HepG2 (cell line): ENCODE data around the gene PFDN1. TPM values are rescaled to one million over a fixed set of nuclear protein-coding genes. Genes with fewer than 3 reads are reported as not detected.
"Not testable (repeated sequence)": the region's sequence is repeated elsewhere in the genome, so short reads cannot be mapped to it uniquely, and the experiment has no call there.

Experiments
- ATAC-seq: fragments of 200-7000 bp; cut with Tn5 transposase; 3 replicates; pipeline ENCODE4 v1.9.1; 2020; ENCODE audit warnings: mild to moderate bottlenecking, moderate library complexity
- BruUV-seq: library from RNA; stranded (reverse); fragments of 400-500 nt; replicated peaks from 2 replicates; lab custom pipeline; 2021; lab: Mats Ljungman, UMichigan
- CTCF ChIA-PET: fragments of 300-600 bp; formaldehyde crosslinking; extraction: SDS; loops from one replicate; lab custom pipeline; 2021; ENCODE audit warnings: low total read pairs, inconsistent platforms, low intra/inter-chr PET ratio; lab: Yijun Ruan, JAX
- POLR2A ChIA-PET: fragments of 350-600 bp; sonication (Branson Sonifier 250); formaldehyde crosslinking; loops from one replicate; lab custom pipeline; 2020; ENCODE audit warnings: antibody characterized with exemption, inconsistent platforms; lab: Yijun Ruan, JAX
- DNase-seq: peaks from one replicate; pipeline ENCODE4 v3.0.0-alpha.2; 2015; ENCODE audit warnings: low spot score
- FAIRE-seq: peaks from 3 replicates; lab custom pipeline; 2011; peaks lifted over from hg19 to GRCh38; lab: Jason Lieb, UNC
- H2AFZ ChIP-seq: one replicate; pipeline ENCODE4 v1.6.1; 2011; ENCODE audit warnings: low read length, inconsistent platforms
- H3K27ac ChIP-seq: fragments of 300-600 bp; 3 replicates; pipeline ENCODE4 v1.8.0; 2011; ENCODE audit warnings: mixed run types, mild to moderate bottlenecking, mixed read lengths, low read length, inconsistent platforms; ENCODE audit not compliant: insufficient read depth; ENCODE audit errors: extremely low read length
- H3K27me3 ChIP-seq, 2 experiments: fragments of 200-600 bp in 1 of 2; 2 replicates in 1 of 2; 3 replicates in 1 of 2; pipeline versions ENCODE4 v1.6.0 to v1.8.0; 2011; ENCODE audit warnings: low read length in 2 of 2, mild to moderate bottlenecking in 2 of 2, moderate library complexity in 2 of 2, inconsistent platforms in 1 of 2; ENCODE audit not compliant: insufficient read depth in 2 of 2, control insufficient read depth in 1 of 2
- H3K36me3 ChIP-seq, 2 experiments: fragments of 200-600 bp in 1 of 2; replicated peaks in 1 of 2; 2 replicates in 1 of 2; 3 replicates in 1 of 2; pipeline versions ENCODE4 v1.5.1 to v1.8.0; 2011; ENCODE audit warnings: low read length in 2 of 2, inconsistent platforms in 1 of 2; ENCODE audit not compliant: insufficient read depth in 2 of 2, control insufficient read depth in 1 of 2
- H3K4me1 ChIP-seq: 2 replicates; pipeline ENCODE4 v1.5.1; 2012; ENCODE audit warnings: low read length, inconsistent platforms; ENCODE audit not compliant: insufficient read depth
- H3K4me2 ChIP-seq: 2 replicates; pipeline ENCODE4 v1.6.0; 2011; ENCODE audit warnings: low read depth, low read length, inconsistent platforms
- H3K4me3 ChIP-seq, 3 experiments: fragments of 200-600 bp in 1 of 3; sonication (generic), shearing (Covaris generic) in 1 of 3; replicated peaks in 1 of 3; 2 replicates each; pipeline ENCODE4 v1.5.1; 2011 to 2016; ENCODE audit warnings: low read length in 3 of 3, inconsistent platforms in 2 of 3, low read depth in 2 of 3, mild to moderate bottlenecking in 2 of 3, control low read depth in 1 of 3, mixed read lengths in 1 of 3; ENCODE audit not compliant: insufficient read depth in 1 of 3
- H3K79me2 ChIP-seq: one replicate; pipeline ENCODE4 v1.6.1; 2011; ENCODE audit warnings: low read length, inconsistent platforms; ENCODE audit not compliant: insufficient read depth
- H3K9ac ChIP-seq: 2 replicates; pipeline ENCODE4 v1.6.0; 2011; ENCODE audit warnings: mild to moderate bottlenecking, low read depth, low read length, inconsistent platforms; ENCODE audit not compliant: insufficient read depth
- H3K9me3 ChIP-seq: 2 replicates; pipeline ENCODE4 v1.5.1; 2012; ENCODE audit warnings: mild to moderate bottlenecking, low read length
- H4K20me1 ChIP-seq: 2 replicates; pipeline ENCODE4 v1.6.0; 2011; ENCODE audit warnings: inconsistent platforms, mild to moderate bottlenecking, low read length, moderate library complexity; ENCODE audit not compliant: insufficient read depth
- DNMT3B ChIP-seq: conservative IDR thresholded peaks from 2 replicates; pipeline ENCODE4 v1.6.1; 2016; ENCODE audit warnings: missing biosample characterization, control low read depth
- HDAC2 ChIP-seq: sonication (generic); formaldehyde crosslinking; IDR thresholded peaks from 2 replicates; pipeline ENCODE4 v1.4.0; 2020; ENCODE audit warnings: missing genetic modification reagents
- MLLT10 ChIP-seq: sonication (generic); formaldehyde crosslinking; IDR thresholded peaks from 2 replicates; pipeline ENCODE4 v1.4.0; 2020; ENCODE audit warnings: missing genetic modification reagents
- PHB2 ChIP-seq: fragments of 450-650 bp; IDR thresholded peaks from 2 replicates; pipeline ENCODE4 v1.6.1; 2018; ENCODE audit not compliant: partially characterized antibody
- REL ChIP-seq: sonication (generic); formaldehyde crosslinking; conservative IDR thresholded peaks from 2 replicates; pipeline ENCODE4 v1.8.0; 2022; ENCODE audit warnings: mild to moderate bottlenecking, missing genetic modification reagents, moderate library complexity
- REXO4 ChIP-seq: sonication (generic); formaldehyde crosslinking; IDR thresholded peaks from 2 replicates; pipeline ENCODE4 v1.8.0; 2022; ENCODE audit warnings: missing genetic modification reagents, mild to moderate bottlenecking, borderline replicate concordance
- TARDBP ChIP-seq: sonication (generic); formaldehyde crosslinking; IDR thresholded peaks from 2 replicates; pipeline ENCODE4 v1.8.0; 2022; ENCODE audit warnings: mild to moderate bottlenecking, missing genetic modification reagents
- TEAD3 ChIP-seq: optimal IDR thresholded peaks from 2 replicates; pipeline ENCODE3; 2016; ENCODE audit warnings: borderline replicate concordance
- ZSCAN22 ChIP-seq: sonication (generic); formaldehyde crosslinking; IDR thresholded peaks from 2 replicates; pipeline ENCODE4 v1.4.0; 2020; ENCODE audit warnings: mild to moderate bottlenecking, missing genetic modification reagents
- WGBS: methylation state at CpG from one replicate; pipeline ENCODE4 v1.1.6; 2017; ENCODE audit warnings: low lambda C conversion rate; 5-methylcytosine and 5-hydroxymethylcytosine counted together
- in situ Hi-C: cut with HindIII; loops from 2 replicates; pipeline ENCODE4 v1.10.0; 2017; ENCODE audit warnings: low pct_unique_long_range_greater_than_20kb; ENCODE audit not compliant: extremely low pct_ligation_motif_present
- intact Hi-C: fragments of 100-400 bp; cut with micrococcal nuclease; formaldehyde crosslinking; loops from one replicate; pipeline ENCODE4 v1.10.0; 2022; ENCODE audit not compliant: unreplicated experiment
- polyA plus RNA-seq, 8 experiments: library from polyadenylated mRNA; depleted of rRNA in 3 of 8; stranded (reverse) in 7 of 8; unstranded in 1 of 8; fragments of >200 nt; fragmentation: Illumina TruSeq in 4 of 8; extraction: Trizol in 4 of 8; gene quantifications; 2 replicates each; pipeline versions ENCODE4 v1.2.1 to v1.2.3, GENCODE V29; 2011 to 2016; ENCODE audit warnings: low read depth in 4 of 8, missing spikeins in 1 of 8, mixed read lengths in 1 of 8; ENCODE audit not compliant: insufficient read depth in 1 of 8
- total RNA-seq, 5 experiments: library from RNA; depleted of rRNA; stranded (reverse); fragments of >200 nt; fragmentation: Illumina TruSeq; extraction: Trizol; gene quantifications; 2 replicates each; pipeline ENCODE4 v1.2.3, GENCODE V29; 2016; ENCODE audit warnings: low read depth in 1 of 5
- TF ChIP-seq, protein P1 (sequence below): sonication (generic); formaldehyde crosslinking; IDR thresholded peaks from 2 replicates; pipeline ENCODE4 v1.4.0; 2020; ENCODE audit warnings: missing genetic modification reagents
- TF ChIP-seq, protein P2 (sequence below): sonication (generic); formaldehyde crosslinking; IDR thresholded peaks from 2 replicates; pipeline ENCODE4 v1.9.0; 2022; ENCODE audit warnings: missing genetic modification reagents, mild to moderate bottlenecking, borderline replicate concordance
- TF ChIP-seq, protein P3 (sequence below): sonication (generic); formaldehyde crosslinking; IDR thresholded peaks from 2 replicates; pipeline ENCODE4 v1.5.0; 2020; ENCODE audit warnings: mild to moderate bottlenecking, missing genetic modification reagents
- TF ChIP-seq, protein P4 (sequence below): sonication (generic); formaldehyde crosslinking; IDR thresholded peaks from 2 replicates; pipeline ENCODE4 v1.8.0; 2022; ENCODE audit warnings: missing genetic modification reagents, mild to moderate bottlenecking, borderline replicate concordance

PFDN1 gene
- total and polyA plus RNA-seq, 2 of the 13 experiments (the other 11 are each of a cell fraction or from before 2014, with no cell fraction given), result 67.2 to 70.8 TPM

GRCh38 chr5:140198915-140199314, 104.0 kb downstream of the PFDN1 start:
- ATAC-seq, H3K79me2 ChIP-seq, in situ Hi-C loops, H3K9ac ChIP-seq, CTCF ChIA-PET, BruUV-seq, DNase-seq, H3K27ac ChIP-seq, H2AFZ ChIP-seq, H3K27me3 ChIP-seq, H3K4me2 ChIP-seq, FAIRE-seq, intact Hi-C loops, H3K9me3 ChIP-seq, POLR2A ChIA-PET, H4K20me1 ChIP-seq, H3K4me3 ChIP-seq: not testable (repeated sequence)
- 95% methylated on average over 1 of the region's 1 CpG for WGBS
- peaks cover 4 to 19% of the 10 kb centered on the region in 2 experiments for H3K36me3 ChIP-seq
- peaks cover 43% of the 10 kb centered on the region for H3K4me1 ChIP-seq

DNA sequence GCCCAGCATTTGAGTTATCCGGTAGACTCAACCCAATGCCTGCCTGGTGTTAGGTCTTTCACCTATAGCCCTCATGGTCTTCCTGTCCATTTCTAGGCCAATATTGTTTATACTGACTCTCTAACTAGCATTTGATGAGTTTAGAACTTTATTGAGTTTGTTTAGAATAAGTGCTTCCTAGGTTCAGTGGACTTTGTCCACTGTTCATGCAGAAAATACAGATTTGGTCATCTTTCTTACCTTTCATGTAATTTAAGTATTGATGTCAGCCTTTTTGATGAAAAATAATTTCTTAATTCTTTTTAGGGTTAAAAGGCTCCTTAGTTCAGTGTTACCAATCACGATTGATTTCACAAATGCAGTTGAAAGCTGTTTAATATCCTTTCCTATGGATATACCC, 105.9 kb downstream of the PFDN1 start:
- Histone ChIP-seq H3K36me3 (peaks cover 4 to 19% of the 10 kb centered on the region in 2 experiments), H4K20me1 (no peaks in the 10 kb centered on the region), H3K4me2 (no peak overlapping the region), H3K79me2 (no peaks in the 10 kb centered on the region), H3K9me3 (no peaks in the 10 kb centered on the region), H3K9ac (no peak overlapping the region), H3K4me3 (no peak overlapping the region), H2AFZ (no peak overlapping the region), H3K4me1 (peaks cover 56% of the 10 kb centered on the region), H3K27ac (no peak overlapping the region), H3K27me3 (no peaks in the 10 kb centered on the region)
- no peak for ATAC-seq
- POLR2A ChIA-PET, result no interaction called here
- intact Hi-C loops (no loop called here), in situ Hi-C loops (no loop called here)
- CTCF ChIA-PET, result no interaction called here
- FAIRE-seq, result no peak
- 90% methylated on average over 2 of the region's 2 CpGs for WGBS
- no peak for DNase-seq
- no TSS peak for BruUV-seq
- TF ChIP-seq, protein P1, sequence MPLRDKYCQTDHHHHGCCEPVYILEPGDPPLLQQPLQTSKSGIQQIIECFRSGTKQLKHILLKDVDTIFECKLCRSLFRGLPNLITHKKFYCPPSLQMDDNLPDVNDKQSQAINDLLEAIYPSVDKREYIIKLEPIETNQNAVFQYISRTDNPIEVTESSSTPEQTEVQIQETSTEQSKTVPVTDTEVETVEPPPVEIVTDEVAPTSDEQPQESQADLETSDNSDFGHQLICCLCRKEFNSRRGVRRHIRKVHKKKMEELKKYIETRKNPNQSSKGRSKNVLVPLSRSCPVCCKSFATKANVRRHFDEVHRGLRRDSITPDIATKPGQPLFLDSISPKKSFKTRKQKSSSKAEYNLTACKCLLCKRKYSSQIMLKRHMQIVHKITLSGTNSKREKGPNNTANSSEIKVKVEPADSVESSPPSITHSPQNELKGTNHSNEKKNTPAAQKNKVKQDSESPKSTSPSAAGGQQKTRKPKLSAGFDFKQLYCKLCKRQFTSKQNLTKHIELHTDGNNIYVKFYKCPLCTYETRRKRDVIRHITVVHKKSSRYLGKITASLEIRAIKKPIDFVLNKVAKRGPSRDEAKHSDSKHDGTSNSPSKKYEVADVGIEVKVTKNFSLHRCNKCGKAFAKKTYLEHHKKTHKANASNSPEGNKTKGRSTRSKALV (CRISPR knock-in tag), result no peak
- TF ChIP-seq MLLT10 (CRISPR knock-in tag) (no peak), HDAC2 (CRISPR knock-in tag) (no peak), TEAD3 (CRISPR knock-in tag) (no peak), REXO4 (no peak), DNMT3B (CRISPR knock-in tag) (no peak), PHB2 (no peak), REL (CRISPR knock-in tag) (no peak), TARDBP (CRISPR knock-in tag) (no peak), ZSCAN22 (CRISPR knock-in tag) (no peak)
- TF ChIP-seq, protein P2, sequence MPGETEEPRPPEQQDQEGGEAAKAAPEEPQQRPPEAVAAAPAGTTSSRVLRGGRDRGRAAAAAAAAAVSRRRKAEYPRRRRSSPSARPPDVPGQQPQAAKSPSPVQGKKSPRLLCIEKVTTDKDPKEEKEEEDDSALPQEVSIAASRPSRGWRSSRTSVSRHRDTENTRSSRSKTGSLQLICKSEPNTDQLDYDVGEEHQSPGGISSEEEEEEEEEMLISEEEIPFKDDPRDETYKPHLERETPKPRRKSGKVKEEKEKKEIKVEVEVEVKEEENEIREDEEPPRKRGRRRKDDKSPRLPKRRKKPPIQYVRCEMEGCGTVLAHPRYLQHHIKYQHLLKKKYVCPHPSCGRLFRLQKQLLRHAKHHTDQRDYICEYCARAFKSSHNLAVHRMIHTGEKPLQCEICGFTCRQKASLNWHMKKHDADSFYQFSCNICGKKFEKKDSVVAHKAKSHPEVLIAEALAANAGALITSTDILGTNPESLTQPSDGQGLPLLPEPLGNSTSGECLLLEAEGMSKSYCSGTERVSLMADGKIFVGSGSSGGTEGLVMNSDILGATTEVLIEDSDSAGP (CRISPR knock-in tag), result no peak
- TF ChIP-seq, protein P3, sequence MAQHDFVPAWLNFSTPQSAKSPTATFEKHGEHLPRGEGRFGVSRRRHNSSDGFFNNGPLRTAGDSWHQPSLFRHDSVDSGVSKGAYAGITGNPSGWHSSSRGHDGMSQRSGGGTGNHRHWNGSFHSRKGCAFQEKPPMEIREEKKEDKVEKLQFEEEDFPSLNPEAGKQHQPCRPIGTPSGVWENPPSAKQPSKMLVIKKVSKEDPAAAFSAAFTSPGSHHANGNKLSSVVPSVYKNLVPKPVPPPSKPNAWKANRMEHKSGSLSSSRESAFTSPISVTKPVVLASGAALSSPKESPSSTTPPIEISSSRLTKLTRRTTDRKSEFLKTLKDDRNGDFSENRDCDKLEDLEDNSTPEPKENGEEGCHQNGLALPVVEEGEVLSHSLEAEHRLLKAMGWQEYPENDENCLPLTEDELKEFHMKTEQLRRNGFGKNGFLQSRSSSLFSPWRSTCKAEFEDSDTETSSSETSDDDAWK, result no peak
- TF ChIP-seq, protein P4, sequence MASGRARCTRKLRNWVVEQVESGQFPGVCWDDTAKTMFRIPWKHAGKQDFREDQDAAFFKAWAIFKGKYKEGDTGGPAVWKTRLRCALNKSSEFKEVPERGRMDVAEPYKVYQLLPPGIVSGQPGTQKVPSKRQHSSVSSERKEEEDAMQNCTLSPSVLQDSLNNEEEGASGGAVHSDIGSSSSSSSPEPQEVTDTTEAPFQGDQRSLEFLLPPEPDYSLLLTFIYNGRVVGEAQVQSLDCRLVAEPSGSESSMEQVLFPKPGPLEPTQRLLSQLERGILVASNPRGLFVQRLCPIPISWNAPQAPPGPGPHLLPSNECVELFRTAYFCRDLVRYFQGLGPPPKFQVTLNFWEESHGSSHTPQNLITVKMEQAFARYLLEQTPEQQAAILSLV, result no peak
